ENCODE measurements around the gene ANAPC2.

The ANAPC2 gene

GRCh38 chr9:137160716-137161557, 27.4 kb downstream of the ANAPC2 start:
- DNase-seq, result no peak

- no peak for DNase-seq
Measured at GRCh38 chr9:137160054-137160425, 28.3 kb downstream of the ANAPC2 start.

GRCh38 chr9:137159105-137160053, 29.0 kb downstream of the ANAPC2 start:
- DNase-seq, result no peak

GRCh38 chr9:137158625-137159024, 29.7 kb downstream of the ANAPC2 start:
- DNase-seq, result no peak

- DNase-seq, result no peak
Measured at GRCh38 chr9:137157618-137158415, 30.5 kb downstream of the ANAPC2 start.

GRCh38 chr9:137156567-137157375, 31.6 kb downstream of the ANAPC2 start:
- DNase-seq, result peak; percentile 42 to 57

- no peak for DNase-seq
Measured at GRCh38 chr9:137152844-137153405, 35.4 kb downstream of the ANAPC2 start.

GRCh38 chr9:137150617-137151457, 37.5 kb downstream of the ANAPC2 start:
- DNase-seq, result peak; percentile 50 to 55

GRCh38 chr9:137149942-137150616, 38.3 kb downstream of the ANAPC2 start:
- DNase-seq, result no peak

GRCh38 chr9:137149363-137149762, 39.0 kb downstream of the ANAPC2 start:
- no peak for DNase-seq

- DNase-seq, result no peak
Measured at GRCh38 chr9:137148661-137149060, 39.7 kb downstream of the ANAPC2 start.

GRCh38 chr9:137148242-137148641, 40.1 kb downstream of the ANAPC2 start:
- DNase-seq, result no peak

GRCh38 chr9:137147793-137148160, 40.6 kb downstream of the ANAPC2 start:
- DNase-seq, result no peak

GRCh38 chr9:137147091-137147792, 41.1 kb downstream of the ANAPC2 start:
- no peak for DNase-seq

GRCh38 chr9:137146527-137146918, 41.8 kb downstream of the ANAPC2 start:
- DNase-seq, result no peak

- DNase-seq, result no peak
Measured at GRCh38 chr9:137145731-137146526, 42.4 kb downstream of the ANAPC2 start.

- no peak for DNase-seq
Measured at GRCh38 chr9:137143459-137143858, 44.9 kb downstream of the ANAPC2 start.
